Measurements from ENCODE around the gene PNPO. TPM values are rescaled to one million over a fixed set of nuclear protein-coding genes. Genes with fewer than 3 reads are reported as not detected.
A peak's percentile ranks its signal among the peaks of the same experiment; 100 is the strongest.

PNPO gene
- polyA plus RNA-seq, 1 of the 3 experiments (the other 2 are of a cell fraction): 26.1 TPM

- Histone ChIP-seq H3K4me1 (ENCODE audit: control insufficient read depth in 1 of 2, insufficient read depth in 2 of 2, low read depth in 1 of 2, low read length in 1 of 2) (peaks cover 5 to 66% of the 10 kb centered on the region in 2 experiments; a peak in 3 of 4 replicates), H3K27ac (ENCODE audit: low read depth in 2 of 2, low read length in 1 of 2) (peak overlapping the region in 1 of 2 experiments; percentile 98; a peak in 2 of 4 replicates), H2AFZ (ENCODE audit: low read depth) (no peak overlapping the region), H3F3A (replicated peaks; ENCODE audit: insufficient read depth) (no peaks in the 10 kb centered on the region), H4K20me1 (ENCODE audit: insufficient read depth) (no peaks in the 10 kb centered on the region), H3K79me2 (ENCODE audit: insufficient read depth) (no peaks in the 10 kb centered on the region), H3K4me3 (ENCODE audit: low read depth in 2 of 2, low read length in 1 of 2) (no peak overlapping the region), H3K36me3 (replicated peaks in 1 of 2; ENCODE audit: control insufficient read depth in 1 of 2, insufficient read depth in 2 of 2, low read length in 1 of 2) (peaks cover 43 to 59% of the 10 kb centered on the region in 2 experiments), H3K9ac (no peak overlapping the region), H3K27me3 (ENCODE audit: insufficient read depth) (no peaks in the 10 kb centered on the region), H3K4me2 (no peak overlapping the region), H3K9me3 (no peaks in the 10 kb centered on the region), H3K9me2 (no peaks in the 10 kb centered on the region)
- ChIA-PET CTCF (interaction anchor here (1.0 to 41.8 kb wide), 6 partner anchors 10 to 44 kb away, joined by 3 to 1752 read pairs (median 52); partner anchors contain the start of gene CDK5RAP3), POLR2A (interaction anchor here (0.6 to 7.4 kb wide), 12 partner anchors 9 to 67 kb away, joined by 3 to 189 read pairs (median 6); partner anchors contain the start of gene CDK5RAP3)
- WGBS (ENCODE audit: low lambda C conversion rate): 66% methylated on average over 14 of the region's 14 CpGs
- DNase-seq: peak; percentile 81
- TF ChIP-seq EZH2phosphoT487 (IDR thresholded peaks at IDR 0.05; ENCODE audit: borderline replicate concordance, low read depth): no peak
- TF ChIP-seq TCF12 (IDR thresholded peaks at IDR 0.05): peak; percentile 10; the same call in 1 of the 2 replicates
- TF ChIP-seq TEAD4 (IDR thresholded peaks at IDR 0.05; ENCODE audit: borderline replicate concordance, insufficient read depth): no peak
- no peak for TF ChIP-seq ELF1 (IDR thresholded peaks at IDR 0.05)
- no peak; the same call in 1 of the 2 replicates for TF ChIP-seq RCOR1 (IDR thresholded peaks at IDR 0.05; ENCODE audit: low read length)
- peak; percentile 97 for TF ChIP-seq GATA2 (CRISPR knock-in tag; IDR thresholded peaks at IDR 0.05)
- TF ChIP-seq USF2 (IDR thresholded peaks at IDR 0.05; ENCODE audit: borderline replicate concordance, low read depth, low read length): no peak
- TF ChIP-seq FOXJ3 (CRISPR knock-in tag; IDR thresholded peaks at IDR 0.05): peak; percentile 77
- 0 out of 2 replicates have a peak, but pooled peaks have one; percentile 12 for TF ChIP-seq IRF3 (IDR thresholded peaks at IDR 0.05; ENCODE audit: low read depth, low read length)
- no peak for TF ChIP-seq SMC3 (IDR thresholded peaks at IDR 0.05; ENCODE audit: low read depth, low read length)
- no peak; the same call in 1 of the 2 replicates for TF ChIP-seq RAD21 (IDR thresholded peaks at IDR 0.05; ENCODE audit: low read length)
- TF ChIP-seq PBX3 (IDR thresholded peaks at IDR 0.05): peak; percentile 66
- no peak for TF ChIP-seq GABPA (IDR thresholded peaks at IDR 0.05; ENCODE audit: low read depth)
- no peak for TF ChIP-seq RXRA (IDR thresholded peaks at IDR 0.05; ENCODE audit: borderline replicate concordance, low read depth)
- TF ChIP-seq YY1 (IDR thresholded peaks at IDR 0.05; ENCODE audit: low read depth): no peak
- TF ChIP-seq USF1 (IDR thresholded peaks at IDR 0.05; ENCODE audit: borderline replicate concordance, low read depth): no peak
- no peak; the same call in 1 of the 2 replicates for TF ChIP-seq MXI1 (IDR thresholded peaks at IDR 0.05; ENCODE audit: low read depth, low read length)
- no peak for TF ChIP-seq RFX5 (IDR thresholded peaks at IDR 0.05; ENCODE audit: low read length)
- TF ChIP-seq TAF1 (IDR thresholded peaks at IDR 0.05; ENCODE audit: borderline replicate concordance, low read depth, low read length): no peak
- TF ChIP-seq NFIC (IDR thresholded peaks at IDR 0.05; ENCODE audit: borderline replicate concordance): 0 out of 2 replicates have a peak, but pooled peaks have one; percentile 23
- peak; percentile 8 for TF ChIP-seq POLR2AphosphoS5 (IDR thresholded peaks at IDR 0.05; ENCODE audit: low read depth, low read length)
- no peak for TF ChIP-seq ZBTB33 (IDR thresholded peaks at IDR 0.05; ENCODE audit: borderline replicate concordance, low read depth)
- no peak for TF ChIP-seq MAX (IDR thresholded peaks at IDR 0.05; ENCODE audit: low read depth)
- peak; percentile 76 for TF ChIP-seq CHD2 (IDR thresholded peaks at IDR 0.05; ENCODE audit: low read length, partially characterized antibody)
- TF ChIP-seq FOXM1 (IDR thresholded peaks at IDR 0.05; ENCODE audit: low read depth): no peak
- no peak; the same call in 1 of the 2 replicates for TF ChIP-seq NRF1 (IDR thresholded peaks at IDR 0.05; ENCODE audit: low read depth, low read length)
- no peak for TF ChIP-seq MEF2A (IDR thresholded peaks at IDR 0.05; ENCODE audit: borderline replicate concordance, low read depth)
Measured at GRCh38 chr17:47982091-47982617, 40.8 kb downstream of the PNPO start.
